IMR-90 (cell line): ENCODE measurements around the gene SWAP70. TPM values are rescaled to one million over a fixed set of nuclear protein-coding genes. Genes with fewer than 3 reads are reported as not detected.

Experiments used
- ATAC-seq: fragments of 200-7000 bp; cut with Tn5 transposase; 2 replicates; pipeline ENCODE4 v1.9.1; 2020; ENCODE audit warnings: low read depth, mild to moderate bottlenecking, moderate library complexity
- BruUV-seq: library from RNA; stranded (reverse); fragments of 400-500 nt; replicated peaks from 2 replicates; lab custom pipeline; 2021; lab: Mats Ljungman, UMichigan
- CTCF ChIA-PET: fragments of 300-600 bp; formaldehyde crosslinking; extraction: SDS; loops from one replicate; lab custom pipeline; 2021; ENCODE audit warnings: antibody characterized with exemption; lab: Yijun Ruan, JAX
- POLR2A ChIA-PET: fragments of 300-600 bp; sonication (Branson Sonifier 250); formaldehyde crosslinking; loops from one replicate; lab custom pipeline; 2022; ENCODE audit warnings: antibody characterized with exemption; ENCODE audit not compliant: unreplicated experiment; lab: Charles Lee
- DNase-seq: peaks from one replicate; pipeline ENCODE4 v3.0.0; 2013
- H2AFZ ChIP-seq: replicated peaks from 2 replicates; pipeline ENCODE3; 2013; ENCODE audit warnings: low read length, mild to moderate bottlenecking; ENCODE audit not compliant: poor library complexity
- H2AK5ac ChIP-seq: 2 replicates; pipeline ENCODE4 v1.6.1; 2013; ENCODE audit warnings: low read depth, low read length, inconsistent platforms
- H2AK9ac ChIP-seq: replicated peaks from 2 replicates; pipeline ENCODE3; 2013; ENCODE audit warnings: mild to moderate bottlenecking, low read depth, low read length, moderate library complexity; ENCODE audit not compliant: poor library complexity
- H2BK120ac ChIP-seq: 2 replicates; pipeline ENCODE4 v1.6.1; 2013; ENCODE audit warnings: low read depth, low read length, inconsistent platforms
- H2BK15ac ChIP-seq: 3 replicates; pipeline ENCODE4 v1.6.1; 2013; ENCODE audit warnings: low read depth, low read length, inconsistent platforms
- H2BK20ac ChIP-seq: 2 replicates; pipeline ENCODE4 v1.6.1; 2013; ENCODE audit warnings: low read depth, mild to moderate bottlenecking, inconsistent platforms, low read length, moderate library complexity
- H2BK5ac ChIP-seq: 2 replicates; pipeline ENCODE4 v1.6.1; 2013; ENCODE audit warnings: mild to moderate bottlenecking, low read depth, low read length, inconsistent platforms; ENCODE audit not compliant: poor library complexity, severe bottlenecking
- H3K14ac ChIP-seq: replicated peaks from 2 replicates; pipeline ENCODE4 v1.6.1; 2013; ENCODE audit warnings: low read depth, low read length, inconsistent platforms
- H3K18ac ChIP-seq: 2 replicates; pipeline ENCODE4 v1.6.1; 2013; ENCODE audit warnings: low read depth, low read length, control low read depth
- H3K23ac ChIP-seq: 2 replicates; pipeline ENCODE4 v1.6.1; 2013; ENCODE audit warnings: low read depth, low read length, inconsistent platforms
- H3K27ac ChIP-seq: 2 replicates; pipeline ENCODE4 v1.5.1; 2013; ENCODE audit warnings: mild to moderate bottlenecking, control low read depth, low read length; ENCODE audit not compliant: insufficient read depth
- H3K27me3 ChIP-seq: 2 replicates; pipeline ENCODE4 v1.6.1; 2013; ENCODE audit warnings: low read length; ENCODE audit not compliant: control insufficient read depth, insufficient read depth
- H3K36me3 ChIP-seq: 2 replicates; pipeline ENCODE4 v1.6.1; 2013; ENCODE audit warnings: low read length, mixed read lengths; ENCODE audit not compliant: control insufficient read depth, insufficient read depth
- H3K4ac ChIP-seq: 2 replicates; pipeline ENCODE4 v1.6.1; 2013; ENCODE audit warnings: low read depth, low read length, inconsistent platforms
- H3K4me1 ChIP-seq: 2 replicates; pipeline ENCODE4 v1.6.1; 2013; ENCODE audit warnings: low read length, mixed read lengths; ENCODE audit not compliant: control insufficient read depth, insufficient read depth
- H3K4me2 ChIP-seq: 2 replicates; pipeline ENCODE4 v1.6.1; 2013; ENCODE audit warnings: low read depth, mild to moderate bottlenecking, control low read depth, low read length, moderate library complexity
- H3K4me3 ChIP-seq: 2 replicates; pipeline ENCODE4 v1.5.1; 2013; ENCODE audit warnings: low read depth, mild to moderate bottlenecking, control low read depth, low read length, moderate library complexity; ENCODE audit not compliant: insufficient read depth
- H3K56ac ChIP-seq: 2 replicates; pipeline ENCODE4 v1.6.1; 2013; ENCODE audit warnings: low read length, inconsistent platforms; ENCODE audit not compliant: insufficient read depth; ENCODE audit errors: extremely low read depth
- H3K79me1 ChIP-seq, 2 experiments: 2 replicates each; pipeline ENCODE4 v1.6.1; 2013; ENCODE audit warnings: low read length in 2 of 2, inconsistent platforms in 1 of 2, low read depth in 1 of 2
- H3K9ac ChIP-seq: 2 replicates; pipeline ENCODE4 v1.6.1; 2013; ENCODE audit warnings: low read depth, low read length, control low read depth
- H3K9me1 ChIP-seq: 2 replicates; pipeline ENCODE4 v1.6.1; 2013; ENCODE audit warnings: low read length, inconsistent platforms; ENCODE audit not compliant: insufficient read depth
- H3K9me3 ChIP-seq: 2 replicates; pipeline ENCODE4 v1.6.1; 2013; ENCODE audit warnings: low read length; ENCODE audit not compliant: control insufficient read depth, insufficient read depth
- H4K20me1 ChIP-seq: 2 replicates; pipeline ENCODE4 v1.6.1; 2013; ENCODE audit warnings: low read length, inconsistent platforms; ENCODE audit not compliant: insufficient read depth
- H4K5ac ChIP-seq: 2 replicates; pipeline ENCODE4 v1.6.1; 2013; ENCODE audit warnings: mild to moderate bottlenecking, low read depth, low read length, control low read depth
- H4K8ac ChIP-seq, 2 experiments: 2 replicates each; pipeline ENCODE4 v1.6.1; 2013; ENCODE audit warnings: low read depth in 2 of 2, low read length in 2 of 2, control low read depth in 1 of 2, inconsistent platforms in 1 of 2
- H4K91ac ChIP-seq: 2 replicates; pipeline ENCODE4 v1.6.1; 2013; ENCODE audit warnings: low read depth, low read length, inconsistent platforms; ENCODE audit not compliant: insufficient read depth
- BHLHE40 ChIP-seq: fragments of 150-350 bp; IDR thresholded peaks from 2 replicates; pipeline ENCODE4 v1.6.1; 2016; ENCODE audit warnings: mild to moderate bottlenecking, low read depth, low read length
- CEBPB ChIP-seq: IDR thresholded peaks from 2 replicates; pipeline ENCODE4 v1.6.1; 2012; ENCODE audit warnings: low read depth, low read length, improper control_type of control experiment
- CHD1 ChIP-seq: IDR thresholded peaks from 2 replicates; pipeline ENCODE4 v1.6.1; 2012; ENCODE audit warnings: low read depth, low read length, improper control_type of control experiment
- MAFK ChIP-seq: IDR thresholded peaks from 2 replicates; pipeline ENCODE4 v1.6.1; 2012; ENCODE audit warnings: low read depth, low read length, improper control_type of control experiment
- MAZ ChIP-seq: IDR thresholded peaks from 2 replicates; pipeline ENCODE4 v1.6.1; 2012; ENCODE audit warnings: low read depth, mild to moderate bottlenecking, low read length, improper control_type of control experiment, moderate library complexity, borderline replicate concordance
- NFE2L2 ChIP-seq: fragments of 150-350 bp; IDR thresholded peaks from 2 replicates; pipeline ENCODE4 v1.6.1; 2016; ENCODE audit warnings: low read depth, mild to moderate bottlenecking, low read length
- POLR2A ChIP-seq: IDR thresholded peaks from 2 replicates; pipeline ENCODE4 v1.6.1; 2012; ENCODE audit warnings: mild to moderate bottlenecking, low read depth, low read length
- RAD21 ChIP-seq: IDR thresholded peaks from 2 replicates; pipeline ENCODE4 v1.6.1; 2012; ENCODE audit warnings: low read length, improper control_type of control experiment
- RCOR1 ChIP-seq: IDR thresholded peaks from 2 replicates; pipeline ENCODE4 v1.6.1; 2012; ENCODE audit warnings: mild to moderate bottlenecking, low read length, improper control_type of control experiment; ENCODE audit not compliant: insufficient replicate concordance
- RFX5 ChIP-seq: IDR thresholded peaks from 2 replicates; pipeline ENCODE4 v1.8.0; 2012; ENCODE audit warnings: low read depth, mild to moderate bottlenecking, low read length, moderate library complexity
- SMC3 ChIP-seq: fragments of 150-350 bp; IDR thresholded peaks from 2 replicates; pipeline ENCODE4 v1.6.1; 2016; ENCODE audit warnings: low read depth, mild to moderate bottlenecking, antibody characterized with exemption, low read length, moderate library complexity
- WGBS, 2 experiments: methylation state at CpG; one replicate each; pipeline versions ENCODE4 v1.1.5 to v1.1.7; 2013; ENCODE audit warnings: missing lambda C conversion rate in 2 of 2; ENCODE audit not compliant: insufficient read length in 1 of 2; ENCODE audit errors: extremely low coverage in 2 of 2; 5-methylcytosine and 5-hydroxymethylcytosine counted together
- dilution Hi-C: fragments of 300-500 bp; cut with HindIII; formaldehyde crosslinking; loops from one replicate; pipeline ENCODE4 v1.14.3; 2018; ENCODE audit warnings: low sequenced_read_pairs; ENCODE audit not compliant: unreplicated experiment
- in situ Hi-C: fragments of 300-500 bp; cut with MboI; formaldehyde crosslinking; loops from 3 replicates; pipeline ENCODE4 v1.14.3; 2019; ENCODE audit warnings: low sequenced_read_pairs, inconsistent platforms, mixed read lengths
- intact Hi-C: fragments of 100-400 bp; cut with micrococcal nuclease; formaldehyde crosslinking; loops from 2 replicates; pipeline ENCODE4 v1.10.0; 2022
- polyA plus RNA-seq, 3 experiments: library from polyadenylated mRNA; depleted of rRNA; stranded (reverse); fragments of >200 nt; gene quantifications; 2 replicates each; pipeline ENCODE4 v1.2.3, GENCODE V29; 2012; ENCODE audit warnings: low replicate concordance in 1 of 3
- total RNA-seq: library from RNA; depleted of rRNA; stranded (reverse); fragments of >200 nt; gene quantifications from 2 replicates; pipeline ENCODE4 v1.2.3, GENCODE V29; 2012
- TF ChIP-seq, protein P1 (sequence below): fragments of 150-350 bp; IDR thresholded peaks from 2 replicates; pipeline ENCODE4 v1.6.1; 2017; ENCODE audit warnings: mild to moderate bottlenecking, antibody characterized with exemption, low read length, low read depth
- TF ChIP-seq, protein P2 (sequence below): fragments of 150-350 bp; IDR thresholded peaks from 2 replicates; pipeline ENCODE4 v1.6.1; 2016; ENCODE audit warnings: low read depth, mild to moderate bottlenecking, low read length, moderate library complexity, borderline replicate concordance

Gene SWAP70
- total and polyA plus RNA-seq, 2 of the 4 experiments (the other 2 are of a cell fraction): 15.5 to 19.9 TPM

DNA sequence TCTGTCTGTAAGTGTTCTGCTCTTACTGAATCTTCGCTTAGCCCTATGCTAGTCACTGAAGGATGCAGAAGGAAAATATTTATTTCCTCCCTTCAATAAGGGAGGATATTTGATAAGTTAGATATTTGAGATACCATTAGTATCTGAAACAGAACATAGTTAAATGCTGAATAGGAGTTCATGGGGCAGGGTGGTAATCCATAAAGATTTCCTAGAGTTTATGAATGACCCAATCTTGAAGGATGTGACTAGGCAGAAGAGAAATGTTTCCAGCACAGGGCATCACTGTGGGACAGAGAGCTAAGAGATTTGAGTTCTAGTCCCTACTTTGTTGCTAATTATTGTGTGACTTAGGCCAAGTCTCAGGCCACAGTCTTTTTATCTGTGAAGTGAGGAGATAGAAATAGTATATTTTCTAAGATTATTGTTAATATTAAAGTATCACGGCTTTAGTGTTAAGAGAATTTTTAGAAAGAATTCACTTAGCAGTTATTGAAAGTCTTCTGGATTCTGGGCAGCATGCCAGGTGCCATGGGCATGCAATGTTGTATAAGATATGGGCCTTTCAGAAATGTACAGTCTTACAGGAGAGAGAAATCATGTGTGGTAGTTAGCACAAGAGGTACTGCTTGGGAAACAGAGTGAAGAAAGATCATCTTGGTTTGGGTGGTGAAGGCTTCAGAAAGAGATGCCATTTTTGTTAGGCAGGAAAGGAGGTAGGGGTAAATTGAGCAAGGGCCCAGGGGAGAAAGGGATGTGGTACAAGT lies 24.0 kb downstream of the SWAP70 start (continued):
- no peak for TF ChIP-seq CEBPB
- no peak for TF ChIP-seq POLR2A

DNA sequence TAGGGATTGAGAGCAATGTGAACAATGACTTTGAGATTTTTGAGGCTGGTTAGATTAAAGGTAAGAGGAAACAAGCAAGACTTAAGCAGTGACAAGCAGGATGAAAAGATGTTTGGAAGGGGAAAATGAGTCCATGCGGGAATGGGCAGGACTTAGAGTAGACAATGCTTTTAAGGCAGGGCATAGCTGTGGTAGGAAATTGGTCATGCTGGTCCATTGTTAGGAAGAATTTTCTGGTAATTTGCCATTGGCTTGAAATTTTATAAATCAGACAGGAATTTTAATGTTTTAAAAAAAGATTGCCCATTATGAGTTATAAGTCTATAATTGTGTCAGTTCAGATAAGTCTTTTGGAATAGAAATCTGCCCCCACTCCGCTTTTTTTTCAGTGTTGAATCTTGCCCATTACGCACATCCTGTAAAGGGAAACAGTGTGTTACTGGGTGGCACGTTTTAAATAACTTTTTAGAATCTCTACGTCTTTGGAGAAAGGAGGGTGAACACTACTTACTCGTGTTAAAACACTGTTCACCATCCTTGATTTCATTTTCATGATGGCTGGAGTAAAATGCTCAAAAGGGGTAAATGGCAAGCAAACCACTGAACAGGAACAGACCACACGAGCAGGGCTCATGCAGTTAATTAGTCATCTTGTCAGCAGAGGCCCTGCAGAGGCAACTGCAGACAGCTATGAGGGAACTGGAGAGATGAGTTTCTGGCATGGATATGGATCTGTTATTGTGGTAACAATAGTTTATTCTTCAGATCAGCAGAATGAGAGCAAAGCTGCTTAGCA lies 25.0 kb downstream of the SWAP70 start:
- Histone ChIP-seq H2AK5ac (0 out of 2 replicates have a peak overlapping the region, but pooled peaks have one; percentile 37), H2AFZ (no peak overlapping the region), H3K56ac (no peak overlapping the region), H3K14ac (peak overlapping the region; percentile 38), H3K4me2 (peak overlapping the region; percentile 49), H4K20me1 (peaks cover 49% of the 10 kb centered on the region; the same call in 1 of the 2 replicates), H2BK15ac (no peak overlapping the region), H3K4me1 (peaks cover 11% of the 10 kb centered on the region), H3K27ac (no peak overlapping the region), H3K27me3 (no peaks in the 10 kb centered on the region), H3K9ac (no peak overlapping the region), H2BK5ac (peak overlapping the region; percentile 50), H3K9me1 (peaks cover 30% of the 10 kb centered on the region), H2BK120ac (no peak overlapping the region), H3K4ac (peak overlapping the region; percentile 73), H2BK20ac (no peak overlapping the region), H4K91ac (no peak overlapping the region), H3K23ac (0 out of 2 replicates have a peak overlapping the region, but pooled peaks have one; percentile 69), H4K8ac (peak overlapping the region in 1 of 2 experiments; percentile 67; a peak in 1 of 4 replicates), H3K36me3 (peaks cover under 1% of the 10 kb centered on the region; the same call in 1 of the 2 replicates), H2AK9ac (no peak overlapping the region), H3K4me3 (no peak overlapping the region), H3K9me3 (no peaks in the 10 kb centered on the region), H3K18ac (no peak overlapping the region; the same call in 1 of the 2 replicates), H3K79me1 (peaks cover 27 to 76% of the 10 kb centered on the region in 2 experiments), H4K5ac (no peak overlapping the region)
- ATAC-seq (peak; percentile 81), DNase-seq (peak; percentile 81)
- POLR2A ChIA-PET: no interaction called here
- BruUV-seq: no TSS peak
- intact Hi-C loops: no loop called here
- CTCF ChIA-PET: no interaction called here
- 88% methylated on average over 1 of the region's 7 CpGs; no CpG with 5 or more reads in 1 of the 2 experiments for WGBS, 2 experiments
- in situ Hi-C loops: no loop called here
- dilution Hi-C loops: no loop called here
- TF ChIP-seq MAFK (0 out of 2 replicates have a peak, but pooled peaks have one; percentile 20), MAZ (no peak), CEBPB (no peak), NFE2L2 (no peak), RFX5 (no peak), CHD1 (no peak), SMC3 (no peak), RCOR1 (no peak), BHLHE40 (peak; percentile 71), RAD21 (no peak)
- TF ChIP-seq, protein P1, sequence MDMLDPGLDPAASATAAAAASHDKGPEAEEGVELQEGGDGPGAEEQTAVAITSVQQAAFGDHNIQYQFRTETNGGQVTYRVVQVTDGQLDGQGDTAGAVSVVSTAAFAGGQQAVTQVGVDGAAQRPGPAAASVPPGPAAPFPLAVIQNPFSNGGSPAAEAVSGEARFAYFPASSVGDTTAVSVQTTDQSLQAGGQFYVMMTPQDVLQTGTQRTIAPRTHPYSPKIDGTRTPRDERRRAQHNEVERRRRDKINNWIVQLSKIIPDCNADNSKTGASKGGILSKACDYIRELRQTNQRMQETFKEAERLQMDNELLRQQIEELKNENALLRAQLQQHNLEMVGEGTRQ: no peak
- TF ChIP-seq, protein P2, sequence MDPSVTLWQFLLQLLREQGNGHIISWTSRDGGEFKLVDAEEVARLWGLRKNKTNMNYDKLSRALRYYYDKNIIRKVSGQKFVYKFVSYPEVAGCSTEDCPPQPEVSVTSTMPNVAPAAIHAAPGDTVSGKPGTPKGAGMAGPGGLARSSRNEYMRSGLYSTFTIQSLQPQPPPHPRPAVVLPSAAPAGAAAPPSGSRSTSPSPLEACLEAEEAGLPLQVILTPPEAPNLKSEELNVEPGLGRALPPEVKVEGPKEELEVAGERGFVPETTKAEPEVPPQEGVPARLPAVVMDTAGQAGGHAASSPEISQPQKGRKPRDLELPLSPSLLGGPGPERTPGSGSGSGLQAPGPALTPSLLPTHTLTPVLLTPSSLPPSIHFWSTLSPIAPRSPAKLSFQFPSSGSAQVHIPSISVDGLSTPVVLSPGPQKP: no peak
